H1 (cell line): Measurements from ENCODE around the gene AGBL5. TPM values are rescaled to one million over a fixed set of nuclear protein-coding genes. Genes with fewer than 3 reads are reported as not detected.
A peak's percentile ranks its signal among the peaks of the same experiment; 100 is the strongest.

Experiments
- CTCF ChIA-PET: fragments of 300-600 bp; sonication (Branson Sonifier 250); formaldehyde crosslinking; loops from one replicate; lab custom pipeline; 2021; ENCODE audit not compliant: partially characterized antibody; lab: Charles Lee
- POLR2A ChIA-PET: fragments of 300-600 bp; sonication (Branson Sonifier 250); formaldehyde crosslinking; loops from one replicate; lab custom pipeline; 2021; ENCODE audit warnings: inconsistent platforms; ENCODE audit not compliant: partially characterized antibody; lab: Charles Lee
- DNase-seq, 2 experiments: peaks; one replicate each; pipeline versions ENCODE4 v3.0.0 to v3.0.0-alpha.2; 2010 to 2022; ENCODE audit warnings: low spot score in 2 of 2, low read depth in 1 of 2, mixed read lengths in 1 of 2
- FAIRE-seq: peaks from 2 replicates; lab custom pipeline; 2011; peaks lifted over from hg19 to GRCh38; lab: Jason Lieb, UNC
- H2AFZ ChIP-seq: 2 replicates; pipeline ENCODE4 v1.8.1; 2012; ENCODE audit warnings: low read length, inconsistent platforms
- H2AK5ac ChIP-seq: 2 replicates; pipeline ENCODE4 v1.6.1; 2013; ENCODE audit warnings: low read depth, low read length
- H2BK120ac ChIP-seq: replicated peaks from 2 replicates; pipeline ENCODE3; 2013; ENCODE audit warnings: low read depth, low read length, inconsistent platforms
- H2BK12ac ChIP-seq: 2 replicates; pipeline ENCODE4 v1.6.1; 2013; ENCODE audit warnings: low read depth, low read length
- H2BK15ac ChIP-seq: 2 replicates; pipeline ENCODE4 v1.6.1; 2013; ENCODE audit warnings: low read length
- H2BK20ac ChIP-seq: 2 replicates; pipeline ENCODE4 v1.6.1; 2013; ENCODE audit warnings: low read length
- H2BK5ac ChIP-seq: 2 replicates; pipeline ENCODE4 v1.6.1; 2013; ENCODE audit warnings: low read depth, low read length
- H3K14ac ChIP-seq: 2 replicates; pipeline ENCODE4 v1.6.1; 2013; ENCODE audit warnings: inconsistent platforms; ENCODE audit not compliant: insufficient read length
- H3K18ac ChIP-seq: 2 replicates; pipeline ENCODE4 v1.6.1; 2013; ENCODE audit warnings: low read length; ENCODE audit errors: extremely low read depth
- H3K23ac ChIP-seq: 2 replicates; pipeline ENCODE4 v1.6.1; 2013; ENCODE audit warnings: inconsistent platforms; ENCODE audit not compliant: insufficient read length
- H3K23me2 ChIP-seq: 2 replicates; pipeline ENCODE4 v1.6.1; 2013; ENCODE audit warnings: low read depth, low read length
- H3K27ac ChIP-seq: 2 replicates; pipeline ENCODE4 v1.6.1; 2011; ENCODE audit warnings: low read depth, low read length, inconsistent platforms
- H3K27me3 ChIP-seq, 4 experiments: replicated peaks in 1 of 4; 1 replicate in 1 of 4; 2 replicates in 3 of 4; pipeline versions ENCODE4 v1.6.1 to v1.8.1; 2011 to 2013; ENCODE audit warnings: low read length in 3 of 4, mild to moderate bottlenecking in 3 of 4, inconsistent platforms in 2 of 4, mixed read lengths in 2 of 4, moderate library complexity in 1 of 4; ENCODE audit not compliant: control insufficient read depth in 3 of 4, insufficient read depth in 3 of 4; ENCODE audit errors: extremely low read depth in 1 of 4
- H3K36me3 ChIP-seq, 4 experiments: 2 replicates each; pipeline versions ENCODE4 v1.6.1 to v1.8.1; 2011 to 2013; ENCODE audit warnings: mild to moderate bottlenecking in 4 of 4, low read length in 3 of 4, moderate library complexity in 2 of 4, control low read depth in 1 of 4, inconsistent platforms in 1 of 4; ENCODE audit not compliant: insufficient read depth in 4 of 4, control insufficient read depth in 2 of 4
- H3K4ac ChIP-seq: replicated peaks from 2 replicates; pipeline ENCODE3; 2013; ENCODE audit warnings: low read length, low read depth, mixed read lengths, inconsistent platforms; ENCODE audit not compliant: insufficient read length
- H3K4me1 ChIP-seq, 4 experiments: replicated peaks in 1 of 4; 1 replicate in 1 of 4; 2 replicates in 3 of 4; pipeline versions ENCODE4 v1.6.1 to v1.8.1; 2011 to 2013; ENCODE audit warnings: low read length in 3 of 4, inconsistent platforms in 2 of 4, mixed read lengths in 1 of 4; ENCODE audit not compliant: insufficient read depth in 4 of 4, control insufficient read depth in 3 of 4
- H3K4me2 ChIP-seq, 2 experiments: 2 replicates each; pipeline versions ENCODE4 v1.6.1 to v1.8.1; 2011 to 2013; ENCODE audit warnings: low read depth in 2 of 2, low read length in 2 of 2, control low read depth in 1 of 2, inconsistent platforms in 1 of 2, mild to moderate bottlenecking in 1 of 2; ENCODE audit not compliant: insufficient read depth in 1 of 2
- H3K4me3 ChIP-seq, 4 experiments: fragments of 200-600, 300-600 bp in 1 of 4; sonication (generic), shearing (Covaris generic), sonication (Bioruptor Twin) in 1 of 4; 2 replicates each; pipeline versions ENCODE4 v1.5.1 to v1.8.1; 2011 to 2016; ENCODE audit warnings: low read length in 4 of 4, low read depth in 3 of 4, control low read depth in 2 of 4, inconsistent platforms in 2 of 4, mild to moderate bottlenecking in 2 of 4, mixed read lengths in 1 of 4, moderate library complexity in 1 of 4; ENCODE audit not compliant: insufficient read depth in 2 of 4; ENCODE audit errors: extremely low read depth in 1 of 4
- H3K56ac ChIP-seq: replicated peaks from 2 replicates; pipeline ENCODE3; 2013; ENCODE audit warnings: low read depth, mild to moderate bottlenecking, mixed read lengths, low read length, inconsistent platforms; ENCODE audit not compliant: insufficient read length
- H3K79me1 ChIP-seq: 2 replicates; pipeline ENCODE4 v1.6.1; 2013; ENCODE audit warnings: low read depth, low read length, control low read depth
- H3K79me2 ChIP-seq, 2 experiments: 2 replicates each; pipeline versions ENCODE4 v1.6.1 to v1.8.1; 2012 to 2013; ENCODE audit warnings: low read length in 2 of 2, mild to moderate bottlenecking in 2 of 2, inconsistent platforms in 1 of 2; ENCODE audit not compliant: insufficient read depth in 2 of 2, control insufficient read depth in 1 of 2
- H3K9ac ChIP-seq, 4 experiments: replicated peaks in 1 of 4; 1 replicate in 1 of 4; 2 replicates in 3 of 4; pipeline versions ENCODE4 v1.6.1 to v1.8.1; 2011 to 2013; ENCODE audit warnings: low read depth in 3 of 4, low read length in 3 of 4, control low read depth in 2 of 4, mild to moderate bottlenecking in 2 of 4, moderate library complexity in 2 of 4, inconsistent platforms in 1 of 4; ENCODE audit errors: extremely low read depth in 1 of 4
- H3K9me3 ChIP-seq, 2 experiments: 2 replicates each; pipeline versions ENCODE4 v1.6.1 to v1.8.1; 2012 to 2013; ENCODE audit warnings: mild to moderate bottlenecking in 2 of 2, moderate library complexity in 2 of 2, control low read depth in 1 of 2, inconsistent platforms in 1 of 2, low read depth in 1 of 2, low read length in 1 of 2, mixed read lengths in 1 of 2; ENCODE audit not compliant: insufficient read depth in 2 of 2
- H4K20me1 ChIP-seq, 2 experiments: replicated peaks in 1 of 2; 2 replicates each; pipeline versions ENCODE3 to v1.8.1; 2011 to 2013; ENCODE audit warnings: inconsistent platforms in 2 of 2, low read length in 2 of 2, mild to moderate bottlenecking in 1 of 2; ENCODE audit not compliant: insufficient read depth in 2 of 2, control insufficient read depth in 1 of 2
- H4K5ac ChIP-seq: 2 replicates; pipeline ENCODE4 v1.6.1; 2013; ENCODE audit warnings: low read length, low read depth, mixed read lengths, inconsistent platforms; ENCODE audit not compliant: insufficient read length
- H4K8ac ChIP-seq: 2 replicates; pipeline ENCODE4 v1.8.0; 2013; ENCODE audit warnings: mild to moderate bottlenecking, moderate library complexity, low read length, inconsistent platforms; ENCODE audit not compliant: insufficient read depth; ENCODE audit errors: extremely low read depth
- H4K91ac ChIP-seq: replicated peaks from 2 replicates; pipeline ENCODE3; 2013; ENCODE audit warnings: low read length, mixed read lengths, inconsistent platforms; ENCODE audit not compliant: insufficient read length
- CBX5 ChIP-seq: fragments of 300-800, 300-1000 bp; sonication (generic); IDR thresholded peaks from 2 replicates; pipeline ENCODE4 v1.7.1; 2016; ENCODE audit warnings: antibody characterized with exemption, low read length, low read depth
- CHD2 ChIP-seq: IDR thresholded peaks from 2 replicates; pipeline ENCODE4 v1.6.1; 2012; ENCODE audit warnings: low read length, improper control_type of control experiment
- EGR1 ChIP-seq: IDR thresholded peaks from 2 replicates; pipeline ENCODE4 v1.6.1; 2011; ENCODE audit warnings: low read depth, low read length, borderline replicate concordance
- EP300 ChIP-seq, 2 experiments: IDR thresholded peaks; 1 replicate in 1 of 2; 2 replicates in 1 of 2; pipeline ENCODE4 v1.6.1; 2011 to 2012; ENCODE audit warnings: low read depth in 2 of 2, low read length in 2 of 2, mild to moderate bottlenecking in 2 of 2, borderline replicate concordance in 1 of 2, inconsistent platforms in 1 of 2, moderate library complexity in 1 of 2
- KDM4A ChIP-seq: IDR thresholded peaks from one replicate; pipeline ENCODE4 v1.7.1; 2012; ENCODE audit warnings: low read depth, mild to moderate bottlenecking, moderate library complexity, low read length, inconsistent platforms; ENCODE audit not compliant: severe bottlenecking
- RAD21 ChIP-seq, 2 experiments: IDR thresholded peaks in 1 of 2; conservative IDR thresholded peaks in 1 of 2; 2 replicates each; pipeline ENCODE4 v1.6.1; 2011; ENCODE audit warnings: low read depth in 2 of 2, low read length in 2 of 2, improper control_type of control experiment in 1 of 2, inconsistent platforms in 1 of 2, mild to moderate bottlenecking in 1 of 2, moderate library complexity in 1 of 2
- RFX5 ChIP-seq: IDR thresholded peaks from 2 replicates; pipeline ENCODE4 v1.6.1; 2011; ENCODE audit warnings: low read depth, low read length, improper control_type of control experiment, borderline replicate concordance
- TCF12 ChIP-seq: IDR thresholded peaks from 2 replicates; pipeline ENCODE4 v1.6.1; 2011; ENCODE audit warnings: low read depth, mild to moderate bottlenecking, low read length
- WGBS, 2 experiments: shearing (Covaris generic) in 1 of 2; methylation state at CpG; one replicate each; pipeline versions ENCODE4 v1.1.6 to v1.1.7; 2013 to 2015; ENCODE audit warnings: low lambda C conversion rate in 2 of 2, mixed read lengths in 2 of 2, inconsistent platforms in 1 of 2, low coverage in 1 of 2, missing lambda C conversion rate in 1 of 2; ENCODE audit not compliant: insufficient replicate concordance in 2 of 2, insufficient coverage in 1 of 2, insufficient read length in 1 of 2; ENCODE audit errors: extremely low coverage in 1 of 2, missing lambda C conversion rate in 1 of 2; 5-methylcytosine and 5-hydroxymethylcytosine counted together
- polyA plus RNA-seq, 7 experiments: library from polyadenylated mRNA; depleted of rRNA in 3 of 7; stranded (reverse) in 5 of 7; unstranded in 2 of 7; fragments of >200 nt in 5 of 7; fragments of 200-250 nt in 2 of 7; gene quantifications; 1 replicate in 5 of 7; 2 replicates in 1 of 7; 4 replicates in 1 of 7; pipeline versions ENCODE4 v1.2.1 to v1.2.3, GENCODE V29; 2011 to 2013; ENCODE audit warnings: missing spikeins in 2 of 7, mixed read lengths in 2 of 7
- total RNA-seq: library from RNA; stranded (reverse); fragmentation: NEBNext Ultra II Directional; extraction: Animal tissue kit (Norgen Biotek cat#: 25700); gene quantifications from 2 replicates; pipeline ENCODE4 v1.2.1, GENCODE V29; 2021
- TF ChIP-seq, protein P1 (sequence below), 3 experiments: IDR thresholded peaks; 1 replicate in 2 of 3; 2 replicates in 1 of 3; pipeline versions ENCODE4 v1.5.1 to v1.6.1; 2011; ENCODE audit warnings: low read length in 3 of 3, mild to moderate bottlenecking in 3 of 3, inconsistent platforms in 2 of 3, low read depth in 1 of 3, moderate library complexity in 1 of 3; ENCODE audit not compliant: insufficient read depth in 1 of 3; ENCODE audit errors: control extremely low read depth in 1 of 3

AGBL5 gene
- total and polyA plus RNA-seq, 2 of the 8 experiments (the other 6 are each of a cell fraction or from before 2014, with no cell fraction given) = 45.4 to 62.0 TPM

DNA sequence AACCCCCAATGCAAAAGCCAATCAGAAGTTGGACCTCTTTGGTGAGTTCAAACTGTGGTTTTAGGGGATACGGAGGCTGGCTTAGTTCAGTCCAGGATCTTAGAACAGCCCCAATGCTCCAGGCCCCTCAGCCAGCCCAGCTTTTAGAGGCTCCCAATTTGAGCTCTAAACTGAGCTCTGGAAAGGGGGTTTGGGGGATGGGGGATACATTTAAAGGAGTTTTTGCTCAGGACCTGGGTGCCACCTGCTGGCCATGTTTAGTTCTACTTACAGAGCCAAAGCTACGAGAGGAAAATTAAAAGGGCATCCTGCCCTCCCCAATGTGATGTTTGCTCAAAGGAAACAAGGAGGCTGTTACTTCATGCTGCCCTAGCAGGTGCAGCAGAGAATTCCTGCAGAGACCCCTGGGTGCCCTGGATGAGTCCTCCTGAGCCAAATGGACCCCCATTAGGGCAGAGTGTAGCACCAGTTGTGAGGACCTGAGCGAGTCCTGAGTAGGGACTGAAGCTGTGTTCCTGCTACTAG, 34.6 kb upstream of the AGBL5 start:
- POLR2A ChIA-PET = interaction anchor here (0.6 to 2.6 kb wide), 9 partner anchors 33 to 541 kb away, joined by 3 to 18 read pairs (median 4); partner anchors contain the start of genes AGBL5 and MAPRE3
- FAIRE-seq = peak; percentile 95
- TF ChIP-seq EGR1 (peak; percentile 23; the same call in 1 of the 2 replicates), CBX5 (no peak), KDM4A (no peak), EP300 (IDR thresholded peaks at IDR 0.05; ENCODE audit: borderline replicate concordance in 1 of 2, low read depth in 2 of 2, low read length in 2 of 2) (peak in 1 of 2 experiments; percentile 39; a peak in 1 of 3 replicates), RAD21 (IDR thresholded peaks at IDR 0.05 in 1 of 2, conservative IDR thresholded peaks at IDR 0.05 in 1 of 2; ENCODE audit: low read depth in 2 of 2, low read length in 2 of 2) (peak; percentile 91 to 92), TCF12 (no peak), RFX5 (0 out of 2 replicates have a peak, but pooled peaks have one; percentile 14), CHD2 (peak; percentile 61; the same call in 1 of the 2 replicates)
- TF ChIP-seq, protein P1, sequence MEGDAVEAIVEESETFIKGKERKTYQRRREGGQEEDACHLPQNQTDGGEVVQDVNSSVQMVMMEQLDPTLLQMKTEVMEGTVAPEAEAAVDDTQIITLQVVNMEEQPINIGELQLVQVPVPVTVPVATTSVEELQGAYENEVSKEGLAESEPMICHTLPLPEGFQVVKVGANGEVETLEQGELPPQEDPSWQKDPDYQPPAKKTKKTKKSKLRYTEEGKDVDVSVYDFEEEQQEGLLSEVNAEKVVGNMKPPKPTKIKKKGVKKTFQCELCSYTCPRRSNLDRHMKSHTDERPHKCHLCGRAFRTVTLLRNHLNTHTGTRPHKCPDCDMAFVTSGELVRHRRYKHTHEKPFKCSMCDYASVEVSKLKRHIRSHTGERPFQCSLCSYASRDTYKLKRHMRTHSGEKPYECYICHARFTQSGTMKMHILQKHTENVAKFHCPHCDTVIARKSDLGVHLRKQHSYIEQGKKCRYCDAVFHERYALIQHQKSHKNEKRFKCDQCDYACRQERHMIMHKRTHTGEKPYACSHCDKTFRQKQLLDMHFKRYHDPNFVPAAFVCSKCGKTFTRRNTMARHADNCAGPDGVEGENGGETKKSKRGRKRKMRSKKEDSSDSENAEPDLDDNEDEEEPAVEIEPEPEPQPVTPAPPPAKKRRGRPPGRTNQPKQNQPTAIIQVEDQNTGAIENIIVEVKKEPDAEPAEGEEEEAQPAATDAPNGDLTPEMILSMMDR (IDR thresholded peaks at IDR 0.05; ENCODE audit: control extremely low read depth in 1 of 3, insufficient read depth in 1 of 3, low read depth in 1 of 3, low read length in 3 of 3) = peak in 2 of 3 experiments; percentile 80 to 83; a peak in 3 of 4 replicates

More for the DNA sequence above, 34.6 kb upstream of the AGBL5 start:
- Histone ChIP-seq H4K5ac (no peak overlapping the region), H3K18ac (no peak overlapping the region), H3K36me3 (0 out of 8 replicates have a peak, but pooled peaks cover 0 to 3% (median 0%) of the 10 kb centered on the region in 4 experiments), H3K56ac (no peak overlapping the region), H4K20me1 (no peaks in the 10 kb centered on the region), H3K79me2 (no peaks in the 10 kb centered on the region), H4K8ac (no peak overlapping the region), H2BK120ac (no peak overlapping the region), H3K9me3 (peaks cover 15 to 16% of the 10 kb centered on the region in 2 experiments), H2BK20ac (no peak overlapping the region), H3K27ac (no peak overlapping the region), H3K14ac (no peak overlapping the region), H2AK5ac (no peak overlapping the region), H3K27me3 (no peaks in the 10 kb centered on the region; a peak in 2 of 7 replicates), H3K4me3 (no peak overlapping the region), H3K4me1 (peaks cover 3 to 6% (median 5%) of the 10 kb centered on the region in 4 experiments; a peak in 6 of 7 replicates), H3K23ac (no peak overlapping the region), H2BK12ac (no peak overlapping the region; the same call in 1 of the 2 replicates), H2BK15ac (no peak overlapping the region), H4K91ac (no peak overlapping the region), H3K4ac (no peak overlapping the region), H2BK5ac (no peak overlapping the region), H3K9ac (no peak overlapping the region), H3K23me2 (no peaks in the 10 kb centered on the region), H3K79me1 (no peaks in the 10 kb centered on the region), H3K4me2 (no peak overlapping the region), H2AFZ (no peak overlapping the region)
- CTCF ChIA-PET = interaction anchor here (0.6 to 12.3 kb wide), 43 partner anchors 9 to 719 kb away, joined by 3 to 416 read pairs (median 4); partner anchors contain the start of genes CENPA, DPYSL5, MAPRE3 and TMEM214
- WGBS, 2 experiments = 43% methylated on average over 3 of the region's 3 CpGs; no CpG with 5 or more reads in 1 of the 2 experiments
- DNase-seq = peak; percentile 61 to 85
